GM12872 (cell line): ENCODE measurements around the gene NR3C1.

Experiments
- TF ChIP-seq, protein P1 (sequence below): IDR thresholded peaks from 3 replicates; pipeline ENCODE4 v1.5.1; 2011; ENCODE audit warnings: low read depth, mild to moderate bottlenecking, low read length, moderate library complexity; ENCODE audit not compliant: insufficient read depth

Gene NR3C1

DNA sequence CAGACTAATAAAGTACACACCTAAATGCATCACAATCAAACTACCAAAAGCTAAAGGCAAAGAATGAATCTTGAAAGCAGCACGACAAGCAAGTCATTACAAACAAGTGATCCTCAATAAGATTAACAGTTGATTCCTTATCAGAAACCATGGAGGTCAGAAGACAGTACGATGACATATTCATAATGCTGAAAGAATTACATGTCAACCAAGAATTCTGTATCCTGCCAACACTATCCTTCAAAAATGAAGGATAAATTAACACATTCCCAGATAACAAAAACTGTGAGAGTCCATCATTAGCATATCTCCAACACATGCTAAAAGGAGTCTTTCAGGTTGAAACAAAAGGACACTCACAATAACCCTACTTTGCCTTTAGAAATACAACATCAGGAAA lies 39.4 kb downstream of the NR3C1 start:
- TF ChIP-seq, protein P1, sequence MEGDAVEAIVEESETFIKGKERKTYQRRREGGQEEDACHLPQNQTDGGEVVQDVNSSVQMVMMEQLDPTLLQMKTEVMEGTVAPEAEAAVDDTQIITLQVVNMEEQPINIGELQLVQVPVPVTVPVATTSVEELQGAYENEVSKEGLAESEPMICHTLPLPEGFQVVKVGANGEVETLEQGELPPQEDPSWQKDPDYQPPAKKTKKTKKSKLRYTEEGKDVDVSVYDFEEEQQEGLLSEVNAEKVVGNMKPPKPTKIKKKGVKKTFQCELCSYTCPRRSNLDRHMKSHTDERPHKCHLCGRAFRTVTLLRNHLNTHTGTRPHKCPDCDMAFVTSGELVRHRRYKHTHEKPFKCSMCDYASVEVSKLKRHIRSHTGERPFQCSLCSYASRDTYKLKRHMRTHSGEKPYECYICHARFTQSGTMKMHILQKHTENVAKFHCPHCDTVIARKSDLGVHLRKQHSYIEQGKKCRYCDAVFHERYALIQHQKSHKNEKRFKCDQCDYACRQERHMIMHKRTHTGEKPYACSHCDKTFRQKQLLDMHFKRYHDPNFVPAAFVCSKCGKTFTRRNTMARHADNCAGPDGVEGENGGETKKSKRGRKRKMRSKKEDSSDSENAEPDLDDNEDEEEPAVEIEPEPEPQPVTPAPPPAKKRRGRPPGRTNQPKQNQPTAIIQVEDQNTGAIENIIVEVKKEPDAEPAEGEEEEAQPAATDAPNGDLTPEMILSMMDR: no peak

DNA sequence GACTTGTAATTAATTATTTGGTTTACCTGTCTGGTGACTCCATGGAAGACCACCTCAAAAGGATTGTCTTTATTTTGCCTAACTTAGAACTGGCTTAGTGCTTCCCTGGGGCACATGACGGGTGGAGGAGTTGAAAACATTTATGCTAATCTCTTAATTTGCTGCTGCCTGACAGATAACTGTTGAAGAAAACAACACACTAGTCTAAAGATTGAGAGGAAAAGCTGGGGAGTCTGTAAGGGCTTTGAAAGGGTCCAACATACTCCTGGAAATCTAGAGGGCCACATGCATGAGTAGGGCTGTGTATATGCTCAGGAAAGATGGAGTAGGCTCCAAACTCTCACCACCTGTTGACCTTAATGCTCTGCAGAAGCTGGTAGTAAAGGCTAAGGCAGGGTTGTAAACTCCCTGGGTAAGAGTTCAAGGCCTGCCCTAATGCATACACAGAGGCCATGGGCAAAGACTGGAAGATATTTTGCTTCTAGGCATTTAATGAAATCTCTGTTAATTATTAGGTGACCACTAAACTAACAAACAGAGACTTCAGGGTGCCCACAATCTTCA lies 40.7 kb downstream of the NR3C1 start:
- TF ChIP-seq, protein P1: no peak

DNA sequence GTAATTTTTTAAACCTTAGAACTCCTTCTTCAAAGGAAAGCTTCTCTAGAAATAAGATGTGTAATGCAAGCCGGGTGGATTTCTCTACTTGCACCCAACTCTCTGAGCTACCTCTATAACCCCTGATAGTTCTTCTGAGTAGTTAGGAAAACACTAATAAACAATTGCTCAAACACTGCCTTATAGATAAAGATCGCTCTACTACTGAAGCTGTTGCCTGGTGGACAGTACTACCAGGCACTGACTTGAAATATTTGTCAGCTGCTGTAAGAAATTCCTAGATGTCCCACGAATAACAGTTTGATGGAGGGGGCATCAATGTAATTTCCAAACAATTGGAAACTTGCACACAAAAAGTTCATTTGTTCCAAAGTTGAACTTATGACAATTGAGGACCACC lies 42.0 kb downstream of the NR3C1 start:
- TF ChIP-seq, protein P1: no peak

DNA sequence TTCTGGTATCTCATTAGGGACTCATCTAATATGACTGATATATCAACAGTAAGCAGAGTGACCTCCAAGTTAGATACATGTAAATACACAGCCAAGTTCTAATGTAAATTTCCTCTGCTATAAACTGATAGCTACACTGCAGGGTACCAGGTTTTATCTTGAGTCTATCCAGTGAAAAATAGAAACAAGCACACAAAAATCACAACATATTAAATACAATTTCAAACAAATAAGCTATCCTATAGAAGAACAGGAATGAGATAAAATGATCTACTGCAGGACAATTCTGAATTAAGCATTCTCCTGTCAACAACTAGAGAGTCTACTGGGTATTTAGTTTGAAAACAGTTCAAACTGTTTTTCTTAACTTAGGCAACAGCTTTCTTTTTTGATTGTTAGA lies 42.7 kb downstream of the NR3C1 start:
- TF ChIP-seq, protein P1: no peak

DNA sequence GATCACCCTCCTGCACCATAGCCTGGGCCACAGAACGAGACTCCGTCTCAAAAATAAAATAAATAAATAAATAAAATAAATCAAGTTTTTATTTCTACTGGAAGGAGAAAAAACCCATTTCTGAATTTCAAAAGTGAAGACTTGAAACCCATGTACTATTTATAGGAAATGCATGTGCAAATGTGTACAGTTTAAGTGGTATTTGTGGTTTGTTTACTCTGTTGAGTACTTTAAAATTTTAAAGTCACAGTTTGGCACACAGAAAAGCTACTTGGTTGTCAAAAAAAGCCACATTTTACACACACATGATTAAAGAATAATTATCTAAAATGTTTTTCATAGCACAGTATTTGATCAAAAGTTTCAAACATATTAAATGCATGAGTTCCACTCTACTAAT lies 43.6 kb downstream of the NR3C1 start:
- TF ChIP-seq, protein P1: no peak

DNA sequence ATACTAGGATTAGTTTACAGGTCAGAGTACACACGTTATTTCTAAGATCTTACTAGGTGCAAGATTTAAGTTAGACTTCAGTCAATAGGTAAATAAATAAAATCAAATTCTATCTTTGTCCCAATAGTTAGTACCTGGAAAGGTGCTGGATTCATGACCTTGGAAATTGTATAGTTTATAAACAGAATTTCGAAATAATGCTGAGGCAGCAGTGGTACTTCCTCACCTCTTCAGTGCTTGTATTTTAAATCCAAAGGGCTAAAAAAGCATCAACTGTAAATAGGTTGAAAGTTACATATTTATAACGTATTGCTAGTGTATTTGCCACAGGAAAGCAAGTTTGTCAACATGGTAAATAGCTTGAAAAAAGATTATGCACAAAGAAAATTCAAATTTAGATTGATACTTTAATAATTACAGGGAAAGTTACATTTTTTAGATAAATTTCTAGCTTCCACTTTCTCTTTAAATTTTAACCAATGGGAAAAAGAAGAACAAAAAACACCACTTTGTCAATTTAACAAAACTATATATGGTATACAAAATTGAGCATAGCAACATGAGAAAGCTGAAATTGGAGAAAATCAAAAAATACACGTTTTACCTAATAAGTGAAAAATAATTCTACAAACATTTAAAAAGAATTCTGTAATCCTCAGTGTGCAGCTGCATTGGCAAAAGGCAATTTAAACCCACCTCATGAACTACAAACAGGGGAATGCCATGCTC lies 46.5 kb downstream of the NR3C1 start:
- TF ChIP-seq, protein P1: no peak

DNA sequence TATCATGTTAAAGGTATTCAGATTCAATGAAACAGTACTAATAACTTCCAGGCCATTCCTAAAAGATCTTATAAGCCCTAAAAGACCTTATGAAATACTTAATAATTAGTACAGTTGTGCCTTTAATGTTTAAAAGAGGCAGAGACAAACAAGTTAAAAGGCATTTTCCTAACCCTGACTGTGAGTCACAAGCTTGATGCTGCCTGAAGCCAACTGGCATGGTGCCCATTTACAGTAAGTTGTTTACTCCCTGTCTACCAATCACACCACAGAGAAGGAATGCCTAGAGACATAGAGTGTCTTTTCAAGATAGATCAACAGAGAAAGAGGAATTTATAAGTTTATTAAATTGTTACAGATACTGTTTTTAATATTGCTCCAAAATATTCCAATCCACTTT lies 47.8 kb downstream of the NR3C1 start:
- TF ChIP-seq, protein P1: no peak
